IPS-18c (cell line): ENCODE results near the gene DERL3.
A peak's percentile ranks its signal among the peaks of the same experiment; 100 is the strongest.

Experiments used
- H3K4me3 ChIP-seq: 2 replicates; pipeline ENCODE4 v1.7.0; 2013; ENCODE audit warnings: low read depth, mild to moderate bottlenecking, low read length, moderate library complexity; ENCODE audit not compliant: insufficient read depth
- H3K9me3 ChIP-seq: one replicate; pipeline ENCODE4 v1.6.1; 2013; ENCODE audit warnings: mild to moderate bottlenecking, low read length, moderate library complexity; ENCODE audit not compliant: control insufficient read depth, insufficient read depth

The DERL3 gene

DNA sequence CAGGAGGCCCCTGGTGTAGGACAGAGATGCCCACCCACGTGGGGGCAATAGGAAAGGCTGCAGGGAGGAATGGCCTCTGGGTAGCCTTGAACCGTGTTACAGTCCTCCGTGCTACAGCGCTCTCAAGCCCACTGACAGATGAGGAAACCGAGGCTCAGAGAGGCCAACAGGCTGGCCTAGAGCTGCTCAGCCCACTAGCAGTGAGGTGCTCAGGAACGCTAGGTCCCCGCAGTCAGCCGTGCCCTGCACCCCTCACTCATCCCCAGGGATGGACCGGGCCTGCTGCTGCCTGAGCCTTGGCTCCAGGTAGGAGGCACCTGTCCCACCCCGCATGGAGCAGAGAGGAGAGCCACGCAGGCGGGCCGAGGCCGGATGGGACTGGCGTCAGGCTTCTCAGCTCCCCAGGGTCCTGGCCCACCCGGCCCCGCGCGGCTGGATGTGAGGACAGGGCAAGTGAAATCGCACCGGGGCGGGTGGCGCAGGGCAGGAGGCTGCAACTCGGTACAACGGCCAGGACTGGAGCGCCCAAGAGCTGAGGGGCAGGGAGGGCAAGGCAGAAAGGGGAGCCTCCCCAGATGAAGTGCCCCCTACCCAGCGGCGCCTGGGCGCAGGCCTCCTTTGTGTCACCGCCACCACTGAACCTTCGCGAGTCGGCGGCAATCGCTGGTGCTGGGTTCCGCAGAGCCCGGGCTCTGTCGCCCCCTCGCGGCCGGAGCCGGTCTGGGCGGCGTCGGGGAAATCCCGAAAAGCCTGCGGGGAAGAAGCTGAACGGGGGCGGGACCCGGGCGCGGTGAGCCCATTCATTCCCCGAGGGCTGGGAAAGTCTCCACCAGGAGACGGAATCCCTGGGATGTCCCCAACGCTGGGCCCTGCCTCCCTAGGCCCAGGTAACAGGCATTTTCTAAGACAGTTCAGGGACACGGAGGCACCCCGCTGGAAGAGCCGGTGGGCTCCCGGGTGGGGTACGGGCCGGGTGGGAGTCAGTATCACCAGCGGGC lies 10.5 kb upstream of the DERL3 start:
- Histone ChIP-seq H3K9me3 (peaks cover 3% of the 10 kb centered on the region), H3K4me3 (no peak overlapping the region)

DNA sequence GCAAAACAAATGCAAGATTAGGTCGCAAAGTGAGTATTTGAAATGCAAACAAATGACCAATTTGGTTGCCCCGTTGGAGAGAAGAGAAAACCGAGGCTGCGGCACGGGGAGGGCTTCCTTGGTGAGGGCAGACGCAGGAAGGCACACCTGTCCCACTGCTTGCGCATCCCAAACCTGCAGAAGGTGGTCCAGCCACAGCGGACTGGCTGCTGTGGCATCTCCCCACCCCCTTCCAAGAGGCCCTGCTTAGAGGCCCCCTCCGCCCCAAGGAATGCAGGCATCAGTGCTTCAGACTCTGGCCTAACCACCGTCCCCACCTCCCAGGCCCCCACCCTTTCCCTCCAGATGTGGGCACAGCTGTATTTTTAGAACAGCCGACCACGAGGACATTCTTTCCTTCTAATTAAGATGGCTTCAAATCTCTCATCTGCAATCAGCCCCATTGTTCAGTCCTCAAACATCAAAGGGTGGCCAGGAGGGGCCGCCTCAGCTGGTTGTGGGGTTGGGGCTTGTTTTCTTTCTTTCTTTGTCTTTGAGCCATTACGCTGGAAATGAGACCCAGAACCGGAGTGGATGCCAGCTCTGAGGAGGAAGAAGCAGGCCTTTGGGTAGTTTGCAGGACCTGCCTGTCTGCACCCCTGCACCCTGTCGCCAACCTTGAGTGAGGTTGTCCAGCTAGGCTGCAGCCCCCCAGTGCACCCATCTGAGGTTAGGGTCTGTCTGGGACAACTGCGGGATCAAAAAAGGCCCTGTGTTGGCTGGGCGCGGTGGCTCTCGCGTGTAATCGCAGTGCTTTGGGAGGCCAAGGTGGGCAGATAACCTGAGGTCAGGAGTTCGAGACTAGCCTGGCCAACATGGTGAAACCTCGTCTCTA lies 9.4 kb upstream of the DERL3 start:
- Histone ChIP-seq H3K9me3 (peaks cover 3% of the 10 kb centered on the region), H3K4me3 (no peak overlapping the region)

DNA sequence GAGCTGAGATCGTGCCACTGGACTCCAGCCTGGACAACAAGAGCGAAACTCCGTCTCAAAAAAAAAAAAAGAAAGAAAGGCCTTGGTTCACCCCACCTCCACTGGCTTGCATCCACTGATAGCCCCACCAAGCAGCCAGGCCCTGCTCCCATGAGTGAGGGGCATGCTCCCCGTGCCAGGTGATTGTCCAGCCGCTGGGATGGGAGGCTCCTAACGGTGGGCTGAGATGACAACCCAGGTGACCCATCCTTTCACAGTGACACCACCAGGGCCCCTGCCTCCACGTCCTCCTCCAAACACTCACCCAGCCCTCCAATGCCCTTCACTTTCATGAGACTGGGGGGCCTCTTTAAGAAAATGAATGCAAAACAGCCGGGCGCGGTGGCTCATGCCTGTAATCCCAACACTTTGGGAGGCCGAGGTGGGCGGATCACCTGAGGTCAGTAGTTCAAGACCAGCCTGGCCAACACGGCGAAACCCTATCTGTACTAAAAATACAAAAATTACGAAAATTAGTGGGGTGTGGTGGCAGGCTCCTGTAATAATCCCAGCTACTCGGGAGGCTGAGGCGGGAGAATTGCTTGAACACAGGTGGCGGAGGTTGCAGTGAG lies 8.6 kb upstream of the DERL3 start:
- H3K4me3 ChIP-seq, result no peak overlapping the region
- peaks cover 3% of the 10 kb centered on the region for H3K9me3 ChIP-seq

DNA sequence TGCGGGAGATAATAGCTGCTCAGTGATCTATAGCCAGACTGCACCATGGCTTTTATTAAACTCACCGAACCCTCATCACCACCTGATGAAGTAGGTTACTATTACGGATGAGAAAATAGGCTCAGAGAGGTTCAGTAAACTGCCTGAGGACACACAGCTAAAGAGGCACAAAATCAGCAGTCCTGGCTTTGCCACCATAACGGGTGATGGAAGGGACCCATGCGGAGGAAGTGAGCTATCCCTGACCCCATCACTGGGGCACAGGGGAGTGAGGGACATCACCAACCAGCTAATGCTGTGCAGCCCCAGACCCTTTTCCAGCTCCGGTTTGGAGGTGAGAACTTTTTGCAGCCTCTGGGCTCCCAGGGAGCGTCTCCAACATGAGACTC lies 7.3 kb upstream of the DERL3 start:
- Histone ChIP-seq H3K9me3 (peaks cover 3% of the 10 kb centered on the region), H3K4me3 (no peak overlapping the region)

DNA sequence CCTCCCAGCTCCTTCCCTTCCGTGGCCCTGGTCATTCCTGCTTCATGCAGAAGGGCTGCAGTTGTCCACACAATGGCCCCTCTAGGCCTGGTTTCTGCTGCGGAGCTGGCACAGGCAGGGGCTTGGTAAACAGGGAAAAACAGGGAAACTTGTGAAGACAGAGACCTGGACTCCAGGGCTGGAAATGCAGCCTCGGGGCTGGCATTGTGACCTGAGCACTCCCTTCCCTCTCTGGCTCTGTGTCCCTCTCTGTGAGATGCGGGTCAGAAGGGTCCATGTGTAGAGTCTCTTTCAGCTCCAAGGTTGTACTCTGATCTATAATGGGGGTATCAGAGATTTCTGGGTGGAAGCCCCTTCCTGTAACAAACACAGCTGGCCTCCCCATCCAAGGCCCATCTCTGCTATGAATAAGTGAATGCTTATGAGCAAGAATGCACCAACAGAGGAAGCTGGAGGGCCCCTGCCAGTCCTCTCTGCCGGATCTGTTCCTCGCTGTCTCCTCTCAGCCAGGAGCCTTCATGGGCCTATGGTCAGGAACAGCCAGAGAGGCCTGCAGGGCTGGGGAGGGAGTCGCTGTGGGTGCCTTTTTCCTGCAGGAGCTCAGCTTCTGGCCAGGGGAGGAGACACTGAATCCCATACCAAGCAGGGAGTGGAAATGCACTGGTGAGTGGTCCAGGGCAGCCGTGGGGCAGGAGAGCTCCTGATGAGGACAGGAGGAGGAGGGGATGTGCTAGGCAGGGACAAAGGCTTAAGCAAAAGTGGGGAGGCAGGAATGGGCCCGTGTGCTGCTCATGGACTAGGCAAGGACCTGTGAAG lies 6.7 kb upstream of the DERL3 start:
- Histone ChIP-seq H3K4me3 (no peak overlapping the region), H3K9me3 (peaks cover 3% of the 10 kb centered on the region)

DNA sequence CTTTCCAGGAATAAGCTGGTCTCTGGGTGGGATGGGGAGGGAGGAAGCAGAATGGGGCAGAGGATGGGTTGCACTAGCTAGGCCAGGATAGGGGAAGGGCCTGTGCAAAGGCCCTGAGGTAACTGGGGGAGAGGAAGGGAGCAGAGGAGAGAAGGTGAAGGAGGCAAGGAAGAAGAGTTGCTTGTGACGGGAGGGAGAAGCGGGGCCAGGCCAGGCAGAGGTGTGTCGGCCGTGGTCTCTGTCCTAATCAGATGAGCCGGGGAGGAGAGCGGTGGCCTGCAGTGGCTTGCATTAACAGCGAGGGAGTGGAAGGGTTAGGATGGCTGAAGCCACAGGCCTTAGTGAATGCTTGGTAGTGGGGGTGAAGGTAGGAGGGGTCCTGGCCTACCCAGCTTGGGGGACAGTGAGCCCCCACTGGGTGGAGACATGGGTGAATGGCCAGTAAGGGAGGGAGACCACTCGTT lies 6.0 kb upstream of the DERL3 start:
- H3K4me3 ChIP-seq, result no peak overlapping the region
- H3K9me3 ChIP-seq, result no peaks in the 10 kb centered on the region

DNA sequence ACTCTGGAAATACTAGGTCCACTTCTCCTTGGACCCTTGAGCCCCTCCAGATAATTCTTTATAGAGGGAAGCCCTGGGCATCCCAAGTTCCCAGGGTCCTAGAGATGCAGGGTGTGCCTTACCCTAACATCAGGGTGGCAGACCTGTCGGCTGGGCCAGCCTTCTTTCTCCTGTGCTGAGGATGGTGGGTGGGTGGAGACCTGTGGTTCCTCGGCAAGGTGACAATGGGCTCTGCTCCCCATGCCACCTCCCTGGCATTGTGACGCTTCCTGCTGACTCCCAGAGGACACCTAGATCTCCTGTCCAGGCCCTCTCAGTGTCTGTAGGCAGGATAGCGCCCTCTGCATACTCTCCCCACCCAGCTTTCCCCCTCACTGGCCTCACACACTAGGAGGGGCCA lies 3.8 kb upstream of the DERL3 start:
- Histone ChIP-seq H3K9me3 (no peaks in the 10 kb centered on the region), H3K4me3 (no peak overlapping the region)

DNA sequence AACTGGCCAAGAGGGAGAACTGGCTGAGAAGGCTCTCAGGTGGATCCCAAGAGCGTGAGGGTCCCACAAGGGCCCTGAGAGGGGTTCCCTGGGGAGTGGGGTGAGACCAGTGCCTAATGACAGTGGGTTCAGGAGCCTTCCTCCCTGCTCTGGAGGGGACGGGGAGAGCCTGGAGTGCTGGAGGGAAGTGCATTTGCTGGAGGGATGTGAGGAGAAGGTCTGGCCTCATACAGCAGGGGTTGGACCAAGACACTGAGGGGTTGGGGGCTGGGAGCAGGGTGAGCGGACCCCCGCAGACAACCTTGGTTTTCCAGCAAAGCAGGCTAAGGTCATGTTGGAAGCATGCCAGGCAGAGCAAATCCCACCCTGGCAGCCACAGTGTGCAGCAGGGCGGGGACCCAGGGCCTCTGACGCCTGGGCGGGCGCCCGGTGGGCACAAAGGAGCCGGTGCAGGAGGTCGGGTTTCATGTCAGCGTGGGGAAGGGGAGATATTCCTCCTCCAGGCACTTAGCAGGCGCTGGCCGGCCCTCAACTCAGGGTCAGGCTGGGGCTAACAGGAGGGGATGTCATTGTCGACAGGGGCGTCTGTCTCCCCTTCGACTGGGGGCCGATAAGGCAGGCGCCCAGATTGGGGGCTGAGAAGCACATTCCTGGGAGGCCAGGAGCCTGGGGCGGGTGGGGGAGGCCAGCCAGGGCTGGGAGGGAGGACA lies 3.1 kb upstream of the DERL3 start:
- H3K9me3 ChIP-seq, result no peaks in the 10 kb centered on the region
- no peak overlapping the region for H3K4me3 ChIP-seq

DNA sequence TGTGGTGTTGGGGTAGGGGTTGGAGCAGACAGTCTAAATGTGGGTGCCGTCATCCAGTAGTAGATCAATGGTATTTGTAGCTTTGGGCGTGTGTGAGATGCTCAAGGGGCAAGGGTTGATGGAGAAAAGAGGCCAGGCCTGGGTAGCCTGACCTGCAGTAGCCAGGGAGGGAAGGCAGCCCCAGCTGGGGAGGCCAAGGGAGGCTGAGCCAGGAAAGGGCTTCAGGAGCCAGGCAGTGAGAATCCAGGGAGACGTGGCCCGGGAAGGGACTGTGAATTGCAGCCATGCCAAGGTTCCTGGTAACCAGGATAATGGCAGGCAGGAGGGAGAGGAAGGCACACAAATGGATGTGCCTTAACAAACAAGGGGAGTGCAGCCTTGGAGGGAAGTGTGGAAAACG lies 2.5 kb upstream of the DERL3 start:
- H3K4me3 ChIP-seq, result no peak overlapping the region
- no peaks in the 10 kb centered on the region for H3K9me3 ChIP-seq

DNA sequence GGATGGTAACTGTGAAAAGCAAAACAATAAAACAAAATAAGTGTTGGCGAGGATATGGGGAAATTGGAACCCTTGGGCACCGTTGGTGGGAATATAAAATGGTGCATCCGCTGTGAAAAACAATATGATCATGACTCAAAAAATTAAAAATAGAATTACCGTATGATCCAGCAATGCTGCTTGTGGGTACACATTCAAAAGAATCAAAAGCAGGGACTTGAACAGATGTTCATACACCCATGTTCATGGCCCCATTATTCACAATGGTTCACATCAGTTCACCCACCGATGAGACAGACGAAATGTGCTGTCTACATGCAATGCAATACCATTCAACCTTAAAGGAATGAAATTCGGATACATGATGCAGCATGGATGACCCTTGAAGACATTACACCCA lies 1.2 kb upstream of the DERL3 start:
- H3K9me3 ChIP-seq, result no peaks in the 10 kb centered on the region
- no peak overlapping the region for H3K4me3 ChIP-seq

DNA sequence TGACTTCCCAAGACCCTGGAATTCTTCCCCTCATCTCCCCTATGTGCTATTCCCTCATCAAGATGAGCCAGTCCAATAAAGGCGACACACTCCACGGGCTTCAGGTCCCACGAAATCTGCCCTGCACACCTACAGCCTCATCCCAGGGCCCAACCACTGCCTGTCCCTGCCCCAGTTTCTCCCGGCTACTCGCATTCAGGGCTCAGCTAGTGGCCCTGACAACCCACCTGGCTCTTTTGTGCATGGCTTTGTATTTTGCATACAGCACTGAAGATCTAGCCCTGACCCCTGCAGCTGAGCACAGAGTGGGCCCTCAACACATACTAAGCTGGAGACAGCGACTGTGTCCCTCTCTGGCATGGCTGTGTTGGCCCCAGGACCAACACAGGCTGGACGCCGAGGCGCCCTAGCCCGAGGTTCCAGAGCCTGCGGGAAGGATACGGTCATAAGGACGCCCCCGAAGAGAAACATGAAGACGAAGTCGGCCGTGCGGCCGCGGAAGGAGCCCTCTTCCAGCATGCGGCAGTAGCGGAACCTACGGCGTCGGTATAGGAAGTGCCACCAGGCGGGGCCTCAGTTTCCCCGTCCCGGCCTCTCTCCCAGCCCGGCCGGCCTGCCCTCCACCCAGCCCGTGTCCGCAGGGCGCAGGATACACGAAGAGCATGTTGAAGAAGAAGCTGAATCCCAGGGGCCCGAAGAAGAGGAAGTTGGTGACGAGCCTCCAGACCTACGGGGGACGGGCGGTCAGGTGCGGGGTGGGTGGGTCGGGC lies 710 bp downstream of the DERL3 start:
- Histone ChIP-seq H3K9me3 (no peaks in the 10 kb centered on the region), H3K4me3 (peak overlapping the region; percentile 67)

DNA sequence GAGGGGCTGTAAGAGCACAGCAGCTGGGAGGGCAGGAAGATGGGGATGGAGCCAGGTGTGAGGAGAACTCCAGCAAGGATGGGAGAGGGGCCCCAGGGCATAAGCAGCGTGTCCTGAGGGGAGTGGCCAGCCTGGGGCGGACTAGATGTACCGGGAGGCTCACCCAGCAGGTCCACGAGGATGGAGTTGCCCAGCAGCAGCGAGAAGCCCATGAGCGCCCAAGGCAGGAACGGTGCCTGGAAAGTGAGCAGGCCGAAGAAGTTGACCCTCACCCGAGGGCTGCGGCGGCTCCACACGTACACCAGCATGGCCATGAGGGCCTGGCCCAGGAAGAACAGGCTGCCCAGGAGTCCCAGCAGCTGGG lies 1.3 kb downstream of the DERL3 start:
- H3K4me3 ChIP-seq, result no peak overlapping the region; the same call in 1 of the 2 replicates

DNA sequence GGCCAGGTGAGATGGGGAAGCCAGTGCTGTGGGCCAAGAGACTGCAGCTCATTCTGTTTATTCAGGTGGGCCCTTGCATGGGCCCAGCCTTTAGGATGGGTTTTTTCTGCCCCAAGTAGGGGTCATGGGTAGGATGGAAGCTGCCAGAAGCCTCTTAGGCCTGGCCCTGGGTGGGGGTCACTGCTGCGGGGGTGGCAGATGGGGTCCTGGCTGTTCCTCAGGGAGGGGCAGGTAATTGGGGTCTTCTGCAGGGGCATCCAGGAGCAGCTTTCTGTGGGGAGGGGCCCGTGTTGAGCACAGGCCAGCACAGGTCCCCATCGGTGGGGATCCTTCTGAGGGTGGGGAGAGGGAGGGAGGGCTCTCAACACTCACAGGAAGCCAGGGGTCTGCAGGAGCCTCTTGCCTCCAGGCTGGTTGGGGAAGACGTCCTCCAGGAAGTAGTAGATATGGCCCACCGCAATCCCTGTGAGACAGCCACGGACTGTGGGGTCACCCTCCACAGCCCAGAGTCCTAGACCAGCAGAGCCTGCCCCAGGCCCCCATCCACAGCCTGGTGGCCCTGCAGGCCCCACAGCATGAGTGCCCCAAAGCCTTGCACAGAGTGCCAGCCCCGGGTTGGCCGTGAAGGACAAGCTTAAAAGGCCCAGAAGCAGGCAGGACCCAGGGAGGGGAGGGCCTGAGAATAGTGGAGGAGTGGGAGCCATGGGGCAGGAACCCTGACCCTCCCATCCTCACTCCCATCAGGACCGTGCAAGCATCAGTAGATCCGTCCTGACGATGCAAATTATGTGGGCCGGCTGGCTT lies 1.9 kb downstream of the DERL3 start:
- no peak overlapping the region for H3K4me3 ChIP-seq
- no peaks in the 10 kb centered on the region for H3K9me3 ChIP-seq

More for the DNA sequence above, 1.3 kb downstream of the DERL3 start:
- H3K9me3 ChIP-seq, result no peaks in the 10 kb centered on the region

DNA sequence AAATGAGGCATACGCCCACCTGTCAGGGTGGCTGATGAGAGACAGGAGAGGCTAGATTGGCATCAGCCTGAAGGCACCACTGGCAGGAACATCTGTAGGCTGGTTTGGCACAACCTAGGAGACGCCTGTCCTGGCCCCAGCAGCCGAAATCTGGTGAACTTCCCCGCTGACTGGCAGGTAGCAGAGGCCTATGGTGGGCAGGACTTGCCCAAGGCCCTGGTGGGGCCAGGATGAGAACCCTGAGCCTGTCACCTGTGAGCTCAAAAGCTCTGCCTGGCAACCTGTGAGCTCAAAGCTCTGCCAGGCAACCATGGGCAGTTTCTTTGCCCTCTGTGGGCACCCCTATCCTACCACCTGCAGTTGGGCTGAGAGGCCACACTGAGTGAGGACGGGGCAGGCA lies 2.5 kb downstream of the DERL3 start:
- Histone ChIP-seq H3K4me3 (no peak overlapping the region), H3K9me3 (no peaks in the 10 kb centered on the region)
